DND-41 (cell line): ENCODE measurements around the gene GNG4.
A peak's percentile ranks its signal among the peaks of the same experiment; 100 is the strongest.
"Not testable (repeated sequence)": the region's sequence is repeated elsewhere in the genome, so short reads cannot be mapped to it uniquely, and the experiment has no call there.

Source experiments
- ATAC-seq: fragments of 200-7000 bp; cut with Tn5 transposase; 3 replicates; pipeline ENCODE4 v1.9.1; 2021; ENCODE audit warnings: low read depth; ENCODE audit not compliant: insufficient read depth
- DNase-seq: peaks from one replicate; pipeline ENCODE4 v3.0.0-alpha.2; 2020
- H2AFZ ChIP-seq: 2 replicates; pipeline ENCODE4 v1.6.0; 2012; ENCODE audit warnings: low read depth, low read length
- H3K27ac ChIP-seq: 2 replicates; pipeline ENCODE4 v1.5.1; 2012; ENCODE audit warnings: low read length, inconsistent platforms
- H3K27me3 ChIP-seq: fragments of 200-600 bp; sonication (generic); 2 replicates; pipeline ENCODE4 v1.6.0; 2012; ENCODE audit warnings: low read length, mild to moderate bottlenecking, inconsistent platforms; ENCODE audit not compliant: insufficient read depth, poor library complexity
- H3K36me3 ChIP-seq: 2 replicates; pipeline ENCODE4 v1.5.1; 2012; ENCODE audit warnings: low read length, inconsistent platforms; ENCODE audit not compliant: insufficient read depth
- H3K4me1 ChIP-seq: 2 replicates; pipeline ENCODE4 v1.5.1; 2012; ENCODE audit warnings: mild to moderate bottlenecking, low read length; ENCODE audit not compliant: insufficient read depth
- H3K4me2 ChIP-seq: 2 replicates; pipeline ENCODE4 v1.6.0; 2012; ENCODE audit warnings: mild to moderate bottlenecking, moderate library complexity, low read length, inconsistent platforms; ENCODE audit not compliant: insufficient read depth
- H3K4me3 ChIP-seq, 2 experiments: fragments of 200-600 bp in 1 of 2; shearing (Covaris generic) in 1 of 2; 2 replicates each; pipeline ENCODE4 v1.5.1; 2012 to 2016; ENCODE audit warnings: inconsistent platforms in 2 of 2, low read length in 2 of 2, mild to moderate bottlenecking in 2 of 2, low read depth in 1 of 2, moderate library complexity in 1 of 2
- H3K79me2 ChIP-seq: 2 replicates; pipeline ENCODE4 v1.6.0; 2012; ENCODE audit warnings: low read length, inconsistent platforms; ENCODE audit not compliant: insufficient read depth
- H3K9ac ChIP-seq: 2 replicates; pipeline ENCODE4 v1.6.0; 2012; ENCODE audit warnings: low read depth, mild to moderate bottlenecking, inconsistent platforms, low read length, moderate library complexity
- H3K9me3 ChIP-seq: 2 replicates; pipeline ENCODE4 v1.5.1; 2012; ENCODE audit warnings: low read length, moderate library complexity, mild to moderate bottlenecking, inconsistent platforms; ENCODE audit not compliant: insufficient read depth, severe bottlenecking
- H4K20me1 ChIP-seq: 2 replicates; pipeline ENCODE4 v1.6.0; 2012; ENCODE audit warnings: low read length; ENCODE audit not compliant: insufficient read depth
- CTCF ChIP-seq: IDR thresholded peaks from 2 replicates; pipeline ENCODE4 v1.5.1; 2012; ENCODE audit warnings: borderline replicate concordance, low read length, moderate library complexity, mild to moderate bottlenecking; ENCODE audit not compliant: poor library complexity, severe bottlenecking; ENCODE audit errors: extremely low read depth
- EZH2 ChIP-seq: IDR thresholded peaks from 3 replicates; pipeline ENCODE4 v1.6.1; 2012; ENCODE audit warnings: borderline replicate concordance, low read depth, mild to moderate bottlenecking, moderate library complexity, low read length, inconsistent platforms; ENCODE audit not compliant: severe bottlenecking

The GNG4 gene

GRCh38 chr1:235599536-235599935 lies 50.0 kb downstream of the GNG4 start:
- no peak for DNase-seq

DNA sequence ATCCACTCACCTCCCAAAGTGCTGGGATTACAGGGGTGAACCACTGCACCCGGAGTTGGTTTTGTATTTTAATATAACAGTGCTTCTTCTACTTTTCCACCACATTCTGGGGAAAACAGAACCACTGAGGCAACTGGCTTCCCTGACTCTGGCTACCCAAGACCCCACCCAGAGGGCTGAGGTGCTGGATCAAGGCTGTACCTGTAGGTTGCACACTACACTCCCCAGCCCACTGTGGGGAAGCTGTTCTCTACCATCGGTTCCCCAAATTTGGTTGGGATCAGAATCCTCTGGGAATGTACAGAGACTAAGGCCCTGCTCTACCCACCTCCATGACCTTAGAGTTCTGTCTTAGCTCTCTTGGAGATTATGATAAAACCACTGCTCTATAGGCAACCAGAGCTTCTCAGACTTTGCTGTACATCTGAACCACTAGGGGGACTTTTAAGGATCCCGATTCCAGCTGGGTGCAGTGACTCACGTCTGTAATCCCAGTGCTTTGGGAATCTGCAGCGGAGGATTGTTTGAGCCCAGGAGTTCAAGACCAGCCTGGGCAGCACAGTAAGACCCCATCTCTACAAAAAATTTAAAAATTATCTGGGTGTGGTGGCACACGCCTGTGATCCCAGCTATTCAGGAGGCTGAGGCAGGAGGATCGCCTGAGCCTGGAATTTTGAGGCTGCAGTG lies 51.6 kb downstream of the GNG4 start:
- H3K36me3 ChIP-seq: no peaks in the 10 kb centered on the region
- H3K4me3 ChIP-seq: no peak overlapping the region
- no peaks in the 10 kb centered on the region for H3K79me2 ChIP-seq
- TF ChIP-seq EZH2: no peak
- TF ChIP-seq CTCF: peak; percentile 51
- no peak overlapping the region for H3K27ac ChIP-seq
- 0 out of 3 replicates have a peak, but pooled peaks have one; percentile 28 for ATAC-seq
- no peaks in the 10 kb centered on the region for H3K27me3 ChIP-seq
- H2AFZ ChIP-seq: no peak overlapping the region
- DNase-seq: no peak
- no peaks in the 10 kb centered on the region for H4K20me1 ChIP-seq
- no peaks in the 10 kb centered on the region for H3K9me3 ChIP-seq
- no peak overlapping the region for H3K9ac ChIP-seq
- no peaks in the 10 kb centered on the region for H3K4me1 ChIP-seq
- no peak overlapping the region for H3K4me2 ChIP-seq

More at GRCh38 chr1:235599536-235599935, 50.0 kb downstream of the GNG4 start:
- no peak for ATAC-seq
- Histone ChIP-seq H2AFZ (no peak overlapping the region), H3K9me3 (no peaks in the 10 kb centered on the region), H3K4me3 (no peak overlapping the region), H3K27ac (no peak overlapping the region), H3K9ac (no peak overlapping the region), H4K20me1 (no peaks in the 10 kb centered on the region), H3K79me2 (no peaks in the 10 kb centered on the region), H3K27me3 (no peaks in the 10 kb centered on the region), H3K36me3 (no peaks in the 10 kb centered on the region), H3K4me2 (no peak overlapping the region), H3K4me1 (no peaks in the 10 kb centered on the region)
- no peak for TF ChIP-seq EZH2

DNA sequence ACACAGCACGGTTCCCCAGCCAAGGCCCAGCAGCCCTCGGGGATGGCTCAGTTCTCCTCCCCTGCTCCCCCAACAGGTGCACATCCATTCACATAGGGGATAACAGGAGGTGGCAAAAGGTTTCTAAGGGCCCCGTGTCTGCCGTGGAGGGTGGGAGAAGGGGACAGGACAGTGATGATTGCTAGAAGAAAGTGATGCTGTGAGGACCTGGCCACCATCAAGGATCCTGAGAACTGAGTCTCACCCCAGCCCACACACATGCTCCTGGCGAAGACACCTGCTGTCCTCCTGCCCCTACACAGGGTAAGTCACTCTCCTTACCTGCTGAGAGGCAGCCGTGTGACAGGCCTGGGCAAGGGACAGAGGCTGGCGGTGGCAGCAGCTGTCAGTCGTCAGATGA lies 54.5 kb downstream of the GNG4 start:
- Histone ChIP-seq H3K79me2 (no peaks in the 10 kb centered on the region), H3K9ac (no peak overlapping the region), H3K9me3 (no peaks in the 10 kb centered on the region), H3K4me2 (no peak overlapping the region), H3K4me3 (no peak overlapping the region), H3K27me3 (no peaks in the 10 kb centered on the region), H3K36me3 (no peaks in the 10 kb centered on the region), H2AFZ (no peak overlapping the region), H4K20me1 (no peaks in the 10 kb centered on the region), H3K4me1 (no peaks in the 10 kb centered on the region), H3K27ac (no peak overlapping the region)
- ATAC-seq (no peak), DNase-seq (no peak)
- TF ChIP-seq EZH2 (no peak), CTCF (no peak)

GRCh38 chr1:235594281-235594895 lies 55.2 kb downstream of the GNG4 start:
- H3K27me3 ChIP-seq, H3K4me1 ChIP-seq, H3K27ac ChIP-seq, H3K36me3 ChIP-seq, H2AFZ ChIP-seq, H3K9ac ChIP-seq, H3K79me2 ChIP-seq, H3K4me3 ChIP-seq, H3K4me2 ChIP-seq, H4K20me1 ChIP-seq, H3K9me3 ChIP-seq, DNase-seq, ATAC-seq: not testable (repeated sequence)
